HG03139 (cell line): ENCODE data around the gene MARCHF11.

Source experiments
- ATAC-seq: cut with Tn5 transposase; IDR thresholded peaks from one replicate; pipeline ENCODE4 v1.9.1; 2021; ENCODE audit not compliant: unreplicated experiment

MARCHF11 gene

GRCh38 chr5:16061163-16061562, 118.4 kb downstream of the MARCHF11 start:
- no peak for ATAC-seq

GRCh38 chr5:16057277-16057676, 122.3 kb downstream of the MARCHF11 start:
- ATAC-seq, result no peak

GRCh38 chr5:16051246-16051755, 128.3 kb downstream of the MARCHF11 start:
- no peak for ATAC-seq

- no peak for ATAC-seq
These were observed 129.2 kb downstream of the MARCHF11 start for GRCh38 chr5:16050414-16050813.

GRCh38 chr5:16049761-16050160, 129.8 kb downstream of the MARCHF11 start:
- no peak for ATAC-seq

GRCh38 chr5:16048132-16048531, 131.5 kb downstream of the MARCHF11 start:
- no peak for ATAC-seq

- ATAC-seq, result no peak
These were observed 136.1 kb downstream of the MARCHF11 start for GRCh38 chr5:16043349-16043965.

GRCh38 chr5:16037121-16037845, 142.3 kb downstream of the MARCHF11 start:
- no peak for ATAC-seq

GRCh38 chr5:16034319-16035001, 145.1 kb downstream of the MARCHF11 start:
- ATAC-seq, result no peak

GRCh38 chr5:16033187-16033925, 146.2 kb downstream of the MARCHF11 start:
- ATAC-seq, result no peak

GRCh38 chr5:16028708-16029107, 150.9 kb downstream of the MARCHF11 start:
- ATAC-seq, result no peak

- ATAC-seq, result no peak
These were observed 153.9 kb downstream of the MARCHF11 start for GRCh38 chr5:16025681-16026080.

GRCh38 chr5:16018970-16019369, 160.6 kb downstream of the MARCHF11 start:
- no peak for ATAC-seq

GRCh38 chr5:16017720-16018119, 161.9 kb downstream of the MARCHF11 start:
- no peak for ATAC-seq
